PC-9 (cell line): Measurements from ENCODE around the gene NUTM2F. TPM values are rescaled to one million over a fixed set of nuclear protein-coding genes. Genes with fewer than 3 reads are reported as not detected.
"Not testable (repeated sequence)": the region's sequence is repeated elsewhere in the genome, so short reads cannot be mapped to it uniquely, and the experiment has no call there.

Source experiments
- BruUV-seq: library from RNA; stranded (reverse); fragments of 400-500 nt; replicated peaks from 2 replicates; lab custom pipeline; 2021; lab: Mats Ljungman, UMichigan
- CTCF ChIA-PET: fragments of 300-600 bp; sonication (Branson Sonifier 250); formaldehyde crosslinking; loops from one replicate; lab custom pipeline; 2022; ENCODE audit warnings: antibody characterized with exemption; lab: Charles Lee
- POLR2A ChIA-PET: fragments of 300-600 bp; sonication (Branson Sonifier 250); formaldehyde crosslinking; loops from one replicate; lab custom pipeline; 2022; ENCODE audit warnings: antibody characterized with exemption; ENCODE audit not compliant: unreplicated experiment; lab: Charles Lee
- DNase-seq, 2 experiments: peaks; one replicate each; pipeline versions ENCODE4 v3.0.0 to v3.0.0-alpha.2; 2015 to 2022; ENCODE audit warnings: mixed read lengths in 1 of 2
- H2AFZ ChIP-seq: fragments of 200-600 bp; sonication (generic); 2 replicates; pipeline ENCODE4 v1.8.1; 2017; ENCODE audit warnings: antibody characterized with exemption
- H3F3A ChIP-seq: fragments of 200-600 bp; sonication (generic); 2 replicates; pipeline ENCODE4 v1.8.1; 2017; ENCODE audit warnings: antibody characterized with exemption, mild to moderate bottlenecking, low read depth; ENCODE audit not compliant: insufficient read depth
- H3K27ac ChIP-seq: fragments of 200-600 bp; sonication (generic); 2 replicates; pipeline ENCODE4 v1.6.1; 2016; ENCODE audit warnings: mixed run types
- H3K27me3 ChIP-seq: fragments of 200-600 bp; sonication (generic); 2 replicates; pipeline ENCODE4 v1.6.1; 2016; ENCODE audit warnings: low read depth, mixed run types; ENCODE audit not compliant: insufficient read depth
- H3K36me3 ChIP-seq: fragments of 200-600 bp; sonication (generic); 2 replicates; pipeline ENCODE4 v1.6.1; 2016; ENCODE audit warnings: low read depth, mixed run types
- H3K4me1 ChIP-seq: fragments of 200-600 bp; sonication (generic); replicated peaks from 2 replicates; pipeline ENCODE4 v1.6.1; 2016; ENCODE audit warnings: mixed run types; ENCODE audit not compliant: insufficient read depth
- H3K4me2 ChIP-seq: fragments of 200-600 bp; sonication (generic); 2 replicates; pipeline ENCODE4 v1.6.1; 2017; ENCODE audit warnings: mixed run types
- H3K4me3 ChIP-seq: fragments of 200-600 bp; sonication (generic); 2 replicates; pipeline ENCODE4 v1.6.1; 2016; ENCODE audit warnings: mixed run types
- H3K79me2 ChIP-seq: fragments of 200-600 bp; sonication (generic); 2 replicates; pipeline ENCODE4 v1.6.1; 2017; ENCODE audit warnings: low read depth, mixed run types
- H3K9me2 ChIP-seq: fragments of 200-600 bp; sonication (generic); 2 replicates; pipeline ENCODE4 v1.8.1; 2017; ENCODE audit warnings: mild to moderate bottlenecking; ENCODE audit not compliant: insufficient read depth
- H3K9me3 ChIP-seq: fragments of 200-600 bp; sonication (generic); 2 replicates; pipeline ENCODE4 v1.8.1; 2016; ENCODE audit warnings: low read depth; ENCODE audit not compliant: insufficient read depth
- H4K20me1 ChIP-seq: fragments of 200-600 bp; sonication (generic); 2 replicates; pipeline ENCODE4 v1.8.1; 2017; ENCODE audit not compliant: insufficient read depth
- intact Hi-C: fragments of 100-400 bp; cut with micrococcal nuclease; formaldehyde crosslinking; loops from one replicate; pipeline ENCODE4 v1.10.0; 2022; ENCODE audit not compliant: unreplicated experiment
- total RNA-seq: library from RNA; stranded (reverse); gene quantifications from 2 replicates; pipeline ENCODE4 v1.2.3, GENCODE V29; 2021

The NUTM2F gene
- total RNA-seq, 1 experiment from 2014 or later, result not detected

DNA sequence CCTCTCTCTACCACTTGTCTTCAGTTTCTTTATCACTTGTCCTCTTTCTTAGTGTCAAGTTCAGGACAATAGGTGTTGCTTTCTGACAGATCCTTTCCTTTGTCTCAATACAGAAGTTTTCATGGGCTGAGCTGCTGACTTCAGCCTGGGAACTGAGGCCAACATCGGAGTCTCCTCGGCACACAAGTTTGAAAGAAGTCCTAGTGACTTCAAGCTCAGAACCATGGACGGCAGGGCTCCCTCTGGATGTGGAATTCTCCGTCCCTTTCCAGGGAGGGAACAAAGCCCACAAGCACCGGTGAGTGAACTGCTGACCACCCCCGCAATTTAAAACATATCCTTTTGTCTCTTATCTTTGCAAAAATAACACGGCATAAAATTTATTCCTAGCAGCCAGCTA is 10.3 kb upstream of the NUTM2F start:
- H2AFZ ChIP-seq, H3K27ac ChIP-seq, H3K36me3 ChIP-seq, POLR2A ChIA-PET, BruUV-seq, H3K9me2 ChIP-seq, H3K9me3 ChIP-seq, intact Hi-C loops, H3K79me2 ChIP-seq, H3F3A ChIP-seq, H3K4me3 ChIP-seq, H4K20me1 ChIP-seq, DNase-seq, H3K4me1 ChIP-seq, H3K27me3 ChIP-seq, H3K4me2 ChIP-seq: not testable (repeated sequence)
- CTCF ChIA-PET, result interaction anchor here (0.6 kb wide), 1 partner anchor 673 kb away, joined by 16 read pairs; no protein-coding TSS in a partner anchor

DNA sequence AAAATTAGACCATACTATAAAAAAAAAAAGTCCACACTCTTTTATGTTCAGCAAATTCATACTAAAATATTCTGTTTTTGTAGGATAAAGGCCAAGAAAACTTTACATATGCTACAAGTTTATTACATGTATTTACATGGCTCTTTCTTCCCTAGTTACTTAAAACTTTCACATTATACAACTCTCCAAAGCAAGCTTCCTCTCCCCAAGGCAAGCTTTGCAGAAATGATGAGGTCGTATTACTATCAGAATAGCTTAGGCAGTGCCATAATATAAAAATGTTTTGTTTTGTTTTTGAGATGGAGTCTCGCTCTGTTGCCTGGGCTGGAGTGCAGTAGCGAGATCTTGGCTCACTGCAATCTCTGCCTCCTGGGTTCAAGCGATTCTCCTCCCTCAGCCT is 8.0 kb upstream of the NUTM2F start:
- H3K4me1 ChIP-seq, BruUV-seq, H3K79me2 ChIP-seq, CTCF ChIA-PET, POLR2A ChIA-PET, H3K27me3 ChIP-seq, H3K27ac ChIP-seq, H3F3A ChIP-seq, H3K36me3 ChIP-seq, H3K4me2 ChIP-seq, H3K4me3 ChIP-seq, DNase-seq, intact Hi-C loops, H3K9me3 ChIP-seq, H3K9me2 ChIP-seq, H4K20me1 ChIP-seq, H2AFZ ChIP-seq: not testable (repeated sequence)

GRCh38 chr9:94325583-94325982 is 2.9 kb downstream of the NUTM2F start:
- BruUV-seq, CTCF ChIA-PET, H3K27me3 ChIP-seq: not testable (repeated sequence)

DNA sequence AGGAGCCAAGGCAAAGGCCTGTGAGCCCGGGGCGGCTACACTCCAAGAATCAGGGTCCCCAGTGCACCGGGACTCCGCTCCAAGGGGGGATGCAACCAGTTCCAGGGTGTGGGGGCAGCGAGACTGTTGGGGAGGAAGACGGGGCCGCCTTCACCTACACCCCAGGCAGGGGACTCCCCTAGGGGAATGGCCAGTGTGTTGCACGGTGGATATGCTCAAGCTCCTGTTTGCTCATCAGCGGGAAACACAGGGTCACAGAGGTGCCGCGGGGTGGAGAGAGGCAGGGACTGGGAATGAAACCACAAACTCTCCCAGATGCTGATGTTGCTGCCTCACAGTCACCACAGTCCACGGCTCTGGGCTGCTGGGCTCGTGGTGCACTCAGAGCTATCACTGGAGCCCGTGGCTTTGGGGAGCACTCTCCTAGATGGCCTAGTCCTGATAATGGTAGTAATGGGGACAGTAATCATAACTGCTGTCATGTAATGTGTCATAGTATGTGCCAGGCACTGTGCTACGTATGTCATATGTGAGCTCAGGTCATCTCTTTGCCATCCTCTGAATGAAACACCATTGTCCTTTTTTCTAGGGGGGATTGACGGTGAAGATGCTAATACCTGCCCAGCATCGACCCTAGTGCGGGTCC is 5.2 kb downstream of the NUTM2F start:
- H3K9me2 ChIP-seq, H4K20me1 ChIP-seq, H3K27me3 ChIP-seq, DNase-seq, POLR2A ChIA-PET, H3F3A ChIP-seq, H3K4me3 ChIP-seq, H3K4me2 ChIP-seq, H3K4me1 ChIP-seq, H3K9me3 ChIP-seq, BruUV-seq, H3K36me3 ChIP-seq, H2AFZ ChIP-seq, intact Hi-C loops, CTCF ChIA-PET, H3K27ac ChIP-seq, H3K79me2 ChIP-seq: not testable (repeated sequence)

More at GRCh38 chr9:94325583-94325982, 2.9 kb downstream of the NUTM2F start:
- H3K9me2 ChIP-seq, POLR2A ChIA-PET, H3K79me2 ChIP-seq, H3K9me3 ChIP-seq, DNase-seq, H3F3A ChIP-seq, H4K20me1 ChIP-seq, H3K36me3 ChIP-seq, H3K4me1 ChIP-seq, H3K4me2 ChIP-seq, H3K27ac ChIP-seq, intact Hi-C loops, H2AFZ ChIP-seq, H3K4me3 ChIP-seq: not testable (repeated sequence)

DNA sequence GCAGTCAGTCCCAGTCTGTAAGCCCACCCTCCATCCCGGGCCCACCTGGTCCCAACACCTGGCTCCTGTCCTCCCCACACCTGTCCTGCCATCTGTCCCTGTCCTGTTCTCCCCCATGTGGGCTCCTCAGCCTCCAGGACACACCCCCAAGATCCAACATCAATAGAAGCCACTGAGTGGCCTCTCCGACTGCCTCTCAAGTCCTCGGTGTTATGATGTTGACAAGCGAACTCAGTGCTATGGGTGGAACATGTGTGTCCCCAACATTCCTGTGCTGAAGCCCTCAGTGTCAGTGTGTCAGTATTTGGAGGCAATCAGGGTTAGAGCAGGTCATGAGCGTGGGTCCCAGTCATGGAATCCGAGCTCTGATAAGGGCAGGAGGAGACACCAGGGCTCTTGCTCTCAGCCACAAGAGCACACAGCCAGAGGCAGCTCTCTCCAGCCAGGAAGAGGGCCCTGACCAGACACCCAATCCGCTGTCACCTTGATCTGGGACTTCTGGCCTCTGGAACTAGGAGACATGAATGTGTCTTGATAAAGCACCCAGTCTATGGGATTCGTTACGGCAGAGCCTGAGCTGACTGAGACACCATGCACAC is 6.0 kb downstream of the NUTM2F start:
- H2AFZ ChIP-seq, H3K79me2 ChIP-seq, H3K4me3 ChIP-seq, H3K27ac ChIP-seq, H3K36me3 ChIP-seq, H3K9me3 ChIP-seq, H3K27me3 ChIP-seq, H3K4me1 ChIP-seq, DNase-seq, H3F3A ChIP-seq, BruUV-seq, H4K20me1 ChIP-seq, CTCF ChIA-PET, H3K9me2 ChIP-seq, H3K4me2 ChIP-seq, intact Hi-C loops, POLR2A ChIA-PET: not testable (repeated sequence)

DNA sequence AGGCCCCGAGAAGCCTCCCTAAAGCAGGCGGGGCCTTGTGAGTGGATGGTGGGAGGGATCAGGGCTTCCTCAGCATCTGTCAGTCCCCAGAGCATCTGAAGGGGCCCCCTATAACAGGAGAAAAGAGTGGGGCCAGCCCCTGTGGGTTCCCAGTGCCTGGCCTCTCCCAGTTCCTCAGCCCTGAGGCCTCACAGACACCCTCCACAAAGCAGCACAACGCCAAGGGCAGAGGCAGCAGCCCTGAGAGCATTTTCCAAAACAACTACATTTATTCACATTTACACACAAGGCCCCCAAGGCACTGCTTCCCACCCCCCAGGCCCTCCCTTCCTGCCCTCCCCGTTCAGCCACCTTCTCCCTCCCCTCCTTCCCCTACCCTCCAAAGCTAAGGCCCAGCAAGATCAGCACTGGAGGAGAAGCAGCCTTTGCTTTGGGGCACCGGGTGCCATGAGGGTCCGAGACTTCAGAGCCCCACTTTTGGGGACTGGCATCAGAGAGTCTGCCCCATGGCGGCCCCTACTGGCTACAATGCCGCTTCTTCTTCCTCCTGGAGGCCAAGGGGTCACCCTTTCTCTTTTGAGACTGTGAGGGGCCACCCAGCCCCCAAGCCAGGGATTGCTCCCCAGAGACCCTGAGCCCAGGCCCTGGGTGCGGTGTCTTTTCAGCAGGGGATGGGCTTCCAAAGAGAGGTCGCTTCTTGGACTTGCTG is 10.3 kb downstream of the NUTM2F start:
- POLR2A ChIA-PET, result not testable (repeated sequence)

DNA sequence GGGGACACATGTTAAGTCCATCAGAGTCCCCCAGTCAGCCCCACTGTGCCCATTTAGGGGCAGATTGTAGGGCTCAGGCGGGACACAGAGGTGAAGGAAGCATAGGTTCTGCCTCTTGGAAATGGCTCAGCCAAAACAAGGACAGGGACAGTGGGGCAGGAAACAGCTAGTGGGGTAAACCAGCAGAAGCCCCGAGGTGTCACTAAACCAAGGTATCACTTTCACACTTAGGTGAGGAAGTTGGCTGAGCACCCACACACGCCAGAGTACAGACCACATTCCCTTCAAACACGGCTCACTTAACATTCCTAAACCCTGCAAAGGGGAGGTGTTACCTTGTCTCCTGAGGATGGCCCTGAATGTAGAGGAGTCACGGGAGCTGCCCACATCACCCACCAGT is 12.2 kb downstream of the NUTM2F start:
- intact Hi-C loops, result not testable (repeated sequence)

More for the DNA sequence above, 10.3 kb downstream of the NUTM2F start:
- H4K20me1 ChIP-seq, H3K9me3 ChIP-seq, H3K79me2 ChIP-seq, CTCF ChIA-PET, H3K4me2 ChIP-seq, H3K36me3 ChIP-seq, H3K27me3 ChIP-seq, H3F3A ChIP-seq, intact Hi-C loops, DNase-seq, H2AFZ ChIP-seq, H3K9me2 ChIP-seq, H3K27ac ChIP-seq, H3K4me1 ChIP-seq, BruUV-seq, H3K4me3 ChIP-seq: not testable (repeated sequence)

More for the DNA sequence above, 12.2 kb downstream of the NUTM2F start:
- H3K36me3 ChIP-seq, H3K4me3 ChIP-seq, H3K9me3 ChIP-seq, BruUV-seq, POLR2A ChIA-PET, H3K27me3 ChIP-seq, DNase-seq, H3K27ac ChIP-seq, H2AFZ ChIP-seq, H3K79me2 ChIP-seq, H3K4me1 ChIP-seq, CTCF ChIA-PET, H3K4me2 ChIP-seq, H4K20me1 ChIP-seq, H3F3A ChIP-seq, H3K9me2 ChIP-seq: not testable (repeated sequence)
